ENCODE data around the gene MYH10.

Gene MYH10

DNA sequence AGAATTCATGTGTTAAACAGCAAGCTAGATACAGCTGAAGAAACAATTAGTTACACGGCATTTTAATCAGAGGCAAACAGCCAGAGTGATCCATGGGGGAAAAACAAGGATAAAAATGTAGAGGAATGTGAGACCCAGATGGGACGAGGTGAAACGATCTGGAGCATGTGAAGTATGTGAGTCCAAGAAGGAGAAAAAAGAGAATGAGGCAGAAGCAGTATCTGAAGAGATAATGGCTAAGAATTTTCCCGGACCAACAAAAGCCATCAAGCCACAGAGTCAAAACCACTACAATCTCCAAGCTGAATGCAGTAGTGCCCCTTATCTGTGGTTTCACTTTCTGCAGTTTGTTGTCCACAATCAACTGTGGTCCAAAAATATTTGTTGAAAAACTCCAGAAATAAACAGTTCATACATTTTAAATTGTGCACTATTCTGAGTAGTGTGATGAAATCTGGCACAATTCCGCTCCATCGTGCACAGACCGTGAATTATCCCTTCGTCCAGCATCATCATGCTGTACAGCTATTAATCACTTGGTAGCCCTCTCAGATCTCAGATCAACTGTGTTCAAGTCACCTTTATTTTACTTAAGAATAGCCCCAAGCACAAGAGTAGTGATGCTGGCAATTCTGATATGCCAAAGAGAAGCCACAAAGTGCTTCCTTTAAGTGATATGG, 18.8 kb downstream of the MYH10 start (continued):
- TF ChIP-seq, protein P1, sequence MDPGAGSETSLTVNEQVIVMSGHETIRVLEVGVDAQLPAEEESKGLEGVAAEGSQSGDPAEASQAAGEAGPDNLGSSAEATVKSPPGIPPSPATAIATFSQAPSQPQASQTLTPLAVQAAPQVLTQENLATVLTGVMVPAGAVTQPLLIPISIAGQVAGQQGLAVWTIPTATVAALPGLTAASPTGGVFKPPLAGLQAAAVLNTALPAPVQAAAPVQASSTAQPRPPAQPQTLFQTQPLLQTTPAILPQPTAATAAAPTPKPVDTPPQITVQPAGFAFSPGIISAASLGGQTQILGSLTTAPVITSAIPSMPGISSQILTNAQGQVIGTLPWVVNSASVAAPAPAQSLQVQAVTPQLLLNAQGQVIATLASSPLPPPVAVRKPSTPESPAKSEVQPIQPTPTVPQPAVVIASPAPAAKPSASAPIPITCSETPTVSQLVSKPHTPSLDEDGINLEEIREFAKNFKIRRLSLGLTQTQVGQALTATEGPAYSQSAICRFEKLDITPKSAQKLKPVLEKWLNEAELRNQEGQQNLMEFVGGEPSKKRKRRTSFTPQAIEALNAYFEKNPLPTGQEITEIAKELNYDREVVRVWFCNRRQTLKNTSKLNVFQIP (CRISPR knock-in tag; IDR thresholded peaks at IDR 0.05; ENCODE audit: borderline replicate concordance, low read depth) = no peak
- TF ChIP-seq ZNF8 (CRISPR knock-in tag; IDR thresholded peaks at IDR 0.05) (no peak), ESRRG (CRISPR knock-in tag; IDR thresholded peaks at IDR 0.05) (no peak), OSR1 (CRISPR knock-in tag; IDR thresholded peaks at IDR 0.05) (no peak)

DNA sequence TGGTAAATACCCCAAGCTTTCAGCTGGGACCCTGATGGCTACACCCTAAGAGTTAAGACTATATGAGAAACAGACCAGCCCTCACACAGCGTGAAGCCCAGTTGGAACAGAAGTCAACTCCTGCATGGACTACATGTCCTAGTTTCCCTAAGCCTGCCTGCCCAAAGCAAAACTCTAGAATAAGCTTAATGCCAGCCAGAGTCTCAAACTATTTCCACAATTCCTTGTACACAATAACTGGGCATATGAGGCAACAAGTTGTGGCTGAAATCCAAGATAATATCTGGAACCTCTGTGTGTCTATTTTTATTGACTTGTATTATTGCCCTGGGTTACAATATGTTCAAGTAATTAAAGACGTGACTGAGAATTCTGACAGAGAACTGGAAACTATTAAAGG, 19.4 kb downstream of the MYH10 start:
- TF ChIP-seq SNAI2 (CRISPR knock-in tag; IDR thresholded peaks at IDR 0.05) (no peak), TCF4 (CRISPR knock-in tag; IDR thresholded peaks at IDR 0.05; ENCODE audit: borderline replicate concordance) (no peak), ZFP3 (CRISPR knock-in tag; IDR thresholded peaks at IDR 0.05) (no peak), ARNTL (CRISPR knock-in tag; IDR thresholded peaks at IDR 0.05; ENCODE audit: borderline replicate concordance, low read depth) (no peak), OSR1 (CRISPR knock-in tag; IDR thresholded peaks at IDR 0.05) (no peak), GLIS3 (CRISPR knock-in tag; IDR thresholded peaks at IDR 0.05) (no peak), ISL1 (CRISPR knock-in tag; IDR thresholded peaks at IDR 0.05) (no peak), ZC3H10 (CRISPR knock-in tag; IDR thresholded peaks at IDR 0.05) (no peak), RARB (CRISPR knock-in tag; IDR thresholded peaks at IDR 0.05) (no peak), TOX (CRISPR knock-in tag; IDR thresholded peaks at IDR 0.05; ENCODE audit: borderline replicate concordance) (no peak), ZNF70 (CRISPR knock-in tag; IDR thresholded peaks at IDR 0.05) (no peak), BACH2 (CRISPR knock-in tag; IDR thresholded peaks at IDR 0.05; ENCODE audit: borderline replicate concordance) (no peak), ESRRG (CRISPR knock-in tag; IDR thresholded peaks at IDR 0.05) (no peak), CSDC2 (CRISPR knock-in tag; IDR thresholded peaks at IDR 0.05) (no peak)
- TF ChIP-seq, protein P1 (CRISPR knock-in tag; IDR thresholded peaks at IDR 0.05; ENCODE audit: borderline replicate concordance, low read depth) = no peak
- TF ChIP-seq, protein P2, sequence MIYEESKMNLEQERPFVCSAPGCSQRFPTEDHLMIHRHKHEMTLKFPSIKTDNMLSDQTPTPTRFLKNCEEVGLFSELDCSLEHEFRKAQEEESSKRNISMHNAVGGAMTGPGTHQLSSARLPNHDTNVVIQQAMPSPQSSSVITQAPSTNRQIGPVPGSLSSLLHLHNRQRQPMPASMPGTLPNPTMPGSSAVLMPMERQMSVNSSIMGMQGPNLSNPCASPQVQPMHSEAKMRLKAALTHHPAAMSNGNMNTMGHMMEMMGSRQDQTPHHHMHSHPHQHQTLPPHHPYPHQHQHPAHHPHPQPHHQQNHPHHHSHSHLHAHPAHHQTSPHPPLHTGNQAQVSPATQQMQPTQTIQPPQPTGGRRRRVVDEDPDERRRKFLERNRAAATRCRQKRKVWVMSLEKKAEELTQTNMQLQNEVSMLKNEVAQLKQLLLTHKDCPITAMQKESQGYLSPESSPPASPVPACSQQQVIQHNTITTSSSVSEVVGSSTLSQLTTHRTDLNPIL (CRISPR knock-in tag; IDR thresholded peaks at IDR 0.05; ENCODE audit: low read depth) = no peak
- TF ChIP-seq, protein P3, sequence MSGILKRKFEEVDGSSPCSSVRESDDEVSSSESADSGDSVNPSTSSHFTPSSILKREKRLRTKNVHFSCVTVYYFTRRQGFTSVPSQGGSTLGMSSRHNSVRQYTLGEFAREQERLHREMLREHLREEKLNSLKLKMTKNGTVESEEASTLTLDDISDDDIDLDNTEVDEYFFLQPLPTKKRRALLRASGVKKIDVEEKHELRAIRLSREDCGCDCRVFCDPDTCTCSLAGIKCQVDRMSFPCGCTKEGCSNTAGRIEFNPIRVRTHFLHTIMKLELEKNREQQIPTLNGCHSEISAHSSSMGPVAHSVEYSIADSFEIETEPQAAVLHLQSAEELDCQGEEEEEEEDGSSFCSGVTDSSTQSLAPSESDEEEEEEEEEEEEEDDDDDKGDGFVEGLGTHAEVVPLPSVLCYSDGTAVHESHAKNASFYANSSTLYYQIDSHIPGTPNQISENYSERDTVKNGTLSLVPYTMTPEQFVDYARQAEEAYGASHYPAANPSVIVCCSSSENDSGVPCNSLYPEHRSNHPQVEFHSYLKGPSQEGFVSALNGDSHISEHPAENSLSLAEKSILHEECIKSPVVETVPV (CRISPR knock-in tag; IDR thresholded peaks at IDR 0.05) = no peak
- TF ChIP-seq, protein P4, sequence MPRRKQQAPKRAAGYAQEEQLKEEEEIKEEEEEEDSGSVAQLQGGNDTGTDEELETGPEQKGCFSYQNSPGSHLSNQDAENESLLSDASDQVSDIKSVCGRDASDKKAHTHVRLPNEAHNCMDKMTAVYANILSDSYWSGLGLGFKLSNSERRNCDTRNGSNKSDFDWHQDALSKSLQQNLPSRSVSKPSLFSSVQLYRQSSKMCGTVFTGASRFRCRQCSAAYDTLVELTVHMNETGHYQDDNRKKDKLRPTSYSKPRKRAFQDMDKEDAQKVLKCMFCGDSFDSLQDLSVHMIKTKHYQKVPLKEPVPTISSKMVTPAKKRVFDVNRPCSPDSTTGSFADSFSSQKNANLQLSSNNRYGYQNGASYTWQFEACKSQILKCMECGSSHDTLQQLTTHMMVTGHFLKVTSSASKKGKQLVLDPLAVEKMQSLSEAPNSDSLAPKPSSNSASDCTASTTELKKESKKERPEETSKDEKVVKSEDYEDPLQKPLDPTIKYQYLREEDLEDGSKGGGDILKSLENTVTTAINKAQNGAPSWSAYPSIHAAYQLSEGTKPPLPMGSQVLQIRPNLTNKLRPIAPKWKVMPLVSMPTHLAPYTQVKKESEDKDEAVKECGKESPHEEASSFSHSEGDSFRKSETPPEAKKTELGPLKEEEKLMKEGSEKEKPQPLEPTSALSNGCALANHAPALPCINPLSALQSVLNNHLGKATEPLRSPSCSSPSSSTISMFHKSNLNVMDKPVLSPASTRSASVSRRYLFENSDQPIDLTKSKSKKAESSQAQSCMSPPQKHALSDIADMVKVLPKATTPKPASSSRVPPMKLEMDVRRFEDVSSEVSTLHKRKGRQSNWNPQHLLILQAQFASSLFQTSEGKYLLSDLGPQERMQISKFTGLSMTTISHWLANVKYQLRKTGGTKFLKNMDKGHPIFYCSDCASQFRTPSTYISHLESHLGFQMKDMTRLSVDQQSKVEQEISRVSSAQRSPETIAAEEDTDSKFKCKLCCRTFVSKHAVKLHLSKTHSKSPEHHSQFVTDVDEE (CRISPR knock-in tag; IDR thresholded peaks at IDR 0.05) = no peak
- no peak for ATAC-seq

DNA sequence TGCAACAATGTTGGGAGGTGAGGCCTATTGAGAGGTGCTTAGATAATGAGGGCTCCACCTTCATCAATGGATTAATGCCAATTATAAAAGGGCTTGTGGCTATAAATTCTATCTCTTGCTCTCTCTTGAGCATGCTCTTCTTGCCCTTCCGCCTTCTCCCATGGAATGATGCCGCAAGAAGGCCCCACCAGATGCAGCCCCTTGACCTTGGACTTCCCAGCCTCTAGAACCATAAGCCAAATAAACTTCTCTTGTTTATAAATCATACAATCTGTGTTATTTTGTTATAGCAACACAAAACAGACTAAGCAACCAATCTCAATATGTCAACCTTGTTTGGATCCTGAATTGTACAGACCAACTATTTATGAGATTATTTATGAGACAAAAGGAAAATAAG, 20.0 kb downstream of the MYH10 start:
- ATAC-seq = no peak
- TF ChIP-seq, protein P1 (CRISPR knock-in tag; IDR thresholded peaks at IDR 0.05; ENCODE audit: borderline replicate concordance, low read depth) = no peak
- TF ChIP-seq BACH2 (CRISPR knock-in tag; IDR thresholded peaks at IDR 0.05; ENCODE audit: borderline replicate concordance) = no peak
- no peak for TF ChIP-seq ZNF565 (CRISPR knock-in tag; conservative IDR thresholded peaks at IDR 0.05; ENCODE audit: low read depth)
- TF ChIP-seq, protein P4 (CRISPR knock-in tag; IDR thresholded peaks at IDR 0.05) = no peak
- TF ChIP-seq OSR1 (CRISPR knock-in tag; IDR thresholded peaks at IDR 0.05) = no peak
- TF ChIP-seq, protein P3 (CRISPR knock-in tag; IDR thresholded peaks at IDR 0.05) = no peak
- TF ChIP-seq ZNF70 (CRISPR knock-in tag; IDR thresholded peaks at IDR 0.05) = no peak
- no peak for TF ChIP-seq GLIS3 (CRISPR knock-in tag; IDR thresholded peaks at IDR 0.05)
